Loucy (cell line): ENCODE data around the gene SLC35F1.

ENCODE experiments used
- H2AFZ ChIP-seq: fragments of 200-600 bp; sonication (generic); 2 replicates; pipeline ENCODE4 v1.6.0; 2016; ENCODE audit warnings: antibody characterized with exemption, mild to moderate bottlenecking, low read length, moderate library complexity
- H3F3A ChIP-seq: fragments of 200-600 bp; 2 replicates; pipeline ENCODE4 v1.6.0; 2016; ENCODE audit warnings: antibody characterized with exemption, low read depth, mild to moderate bottlenecking
- H3K27me3 ChIP-seq: fragments of 200-600 bp; sonication (generic); 2 replicates; pipeline ENCODE4 v1.6.1; 2014; ENCODE audit warnings: low read length, mild to moderate bottlenecking; ENCODE audit not compliant: insufficient read depth, poor library complexity, severe bottlenecking
- H3K36me3 ChIP-seq: fragments of 200-600 bp; sonication (generic); 2 replicates; pipeline ENCODE4 v1.6.1; 2016; ENCODE audit warnings: low read length; ENCODE audit not compliant: insufficient read depth
- H3K4me1 ChIP-seq: fragments of 200-600 bp; sonication (generic); 2 replicates; pipeline ENCODE4 v1.5.1; 2014; ENCODE audit warnings: low read length, mild to moderate bottlenecking; ENCODE audit not compliant: insufficient read depth, poor library complexity, severe bottlenecking
- H3K4me2 ChIP-seq: fragments of 200-600 bp; sonication (generic); 2 replicates; pipeline ENCODE4 v1.6.0; 2014; ENCODE audit warnings: antibody characterized with exemption, low read length, low read depth, mild to moderate bottlenecking; ENCODE audit not compliant: poor library complexity, severe bottlenecking
- H3K4me3 ChIP-seq: fragments of 200-600 bp; sonication (generic); 2 replicates; pipeline ENCODE4 v1.5.1; 2014; ENCODE audit warnings: low read length, mild to moderate bottlenecking, mixed read lengths; ENCODE audit not compliant: poor library complexity, severe bottlenecking
- H3K79me2 ChIP-seq: fragments of 200-600 bp; sonication (generic); 2 replicates; pipeline ENCODE4 v1.6.1; 2014; ENCODE audit warnings: low read length; ENCODE audit not compliant: insufficient read depth
- H3K9ac ChIP-seq: fragments of 200-600 bp; sonication (generic); 2 replicates; pipeline ENCODE4 v1.6.0; 2014; ENCODE audit warnings: mild to moderate bottlenecking, low read depth, low read length, moderate library complexity; ENCODE audit not compliant: poor library complexity, severe bottlenecking
- H3K9me2 ChIP-seq: fragments of 200-600 bp; sonication (generic); replicated peaks from 2 replicates; pipeline ENCODE4 v1.6.1; 2016; ENCODE audit warnings: low read depth, low read length, mixed read lengths
- H3K9me3 ChIP-seq: fragments of 200-600 bp; sonication (generic); 2 replicates; pipeline ENCODE4 v1.6.1; 2014; ENCODE audit warnings: mild to moderate bottlenecking, antibody characterized with exemption, low read length, low read depth; ENCODE audit not compliant: insufficient read depth
- H4K20me1 ChIP-seq: fragments of 200-600 bp; sonication (generic); 2 replicates; pipeline ENCODE4 v1.6.0; 2014; ENCODE audit warnings: antibody characterized with exemption, low read length, mild to moderate bottlenecking; ENCODE audit not compliant: insufficient read depth, poor library complexity, severe bottlenecking
- CTCF ChIP-seq: fragments of 200-600 bp; sonication (generic); conservative IDR thresholded peaks from 2 replicates; pipeline ENCODE4 v1.5.1; 2014; ENCODE audit warnings: mild to moderate bottlenecking, antibody characterized with exemption, low read length
- EZH2phosphoT487 ChIP-seq: fragments of 200-600 bp; IDR thresholded peaks from 2 replicates; pipeline ENCODE4 v1.6.1; 2018; ENCODE audit warnings: antibody characterized with exemption, mild to moderate bottlenecking, moderate library complexity, borderline replicate concordance

The SLC35F1 gene

GRCh38 chr6:117955684-117956256 lies 48.7 kb downstream of the SLC35F1 start:
- no peaks in the 10 kb centered on the region for H3K27me3 ChIP-seq
- no peak overlapping the region for H2AFZ ChIP-seq
- no peaks in the 10 kb centered on the region for H3K79me2 ChIP-seq
- H3K9me2 ChIP-seq: no peaks in the 10 kb centered on the region
- H3F3A ChIP-seq: no peaks in the 10 kb centered on the region
- H3K4me3 ChIP-seq: no peak overlapping the region
- no peak overlapping the region for H3K9ac ChIP-seq
- H4K20me1 ChIP-seq: no peaks in the 10 kb centered on the region
- no peaks in the 10 kb centered on the region for H3K9me3 ChIP-seq
- no peak overlapping the region for H3K4me2 ChIP-seq
- H3K36me3 ChIP-seq: no peaks in the 10 kb centered on the region
- TF ChIP-seq CTCF (no peak), EZH2phosphoT487 (no peak)
- no peaks in the 10 kb centered on the region for H3K4me1 ChIP-seq

GRCh38 chr6:117956386-117956785 lies 49.3 kb downstream of the SLC35F1 start:
- Histone ChIP-seq H3K4me3 (no peak overlapping the region), H3K4me2 (no peak overlapping the region), H3K79me2 (no peaks in the 10 kb centered on the region), H3F3A (no peaks in the 10 kb centered on the region), H3K9me2 (no peaks in the 10 kb centered on the region), H3K36me3 (no peaks in the 10 kb centered on the region), H3K27me3 (no peaks in the 10 kb centered on the region), H3K9me3 (no peaks in the 10 kb centered on the region), H3K4me1 (no peaks in the 10 kb centered on the region), H2AFZ (no peak overlapping the region), H4K20me1 (no peaks in the 10 kb centered on the region), H3K9ac (no peak overlapping the region)
- no peak for TF ChIP-seq CTCF
- no peak for TF ChIP-seq EZH2phosphoT487

GRCh38 chr6:117958536-117958935 lies 51.5 kb downstream of the SLC35F1 start:
- Histone ChIP-seq H3K4me2 (no peak overlapping the region), H3K27me3 (no peaks in the 10 kb centered on the region), H3F3A (no peaks in the 10 kb centered on the region), H3K9ac (no peak overlapping the region), H2AFZ (no peak overlapping the region), H3K9me2 (no peaks in the 10 kb centered on the region), H4K20me1 (no peaks in the 10 kb centered on the region), H3K36me3 (no peaks in the 10 kb centered on the region), H3K9me3 (no peaks in the 10 kb centered on the region), H3K4me1 (no peaks in the 10 kb centered on the region), H3K79me2 (no peaks in the 10 kb centered on the region), H3K4me3 (no peak overlapping the region)
- TF ChIP-seq EZH2phosphoT487 (no peak), CTCF (no peak)
